Measurements from ENCODE around the gene ABHD3. TPM values are rescaled to one million over a fixed set of nuclear protein-coding genes. Genes with fewer than 3 reads are reported as not detected.
A peak's percentile ranks its signal among the peaks of the same experiment; 100 is the strongest.
"Not testable (repeated sequence)": the region's sequence is repeated elsewhere in the genome, so short reads cannot be mapped to it uniquely, and the experiment has no call there.

The ABHD3 gene
- total and polyA plus RNA-seq, 10 donors, result 23.8 to 34.8 (median 27.9) TPM

DNA sequence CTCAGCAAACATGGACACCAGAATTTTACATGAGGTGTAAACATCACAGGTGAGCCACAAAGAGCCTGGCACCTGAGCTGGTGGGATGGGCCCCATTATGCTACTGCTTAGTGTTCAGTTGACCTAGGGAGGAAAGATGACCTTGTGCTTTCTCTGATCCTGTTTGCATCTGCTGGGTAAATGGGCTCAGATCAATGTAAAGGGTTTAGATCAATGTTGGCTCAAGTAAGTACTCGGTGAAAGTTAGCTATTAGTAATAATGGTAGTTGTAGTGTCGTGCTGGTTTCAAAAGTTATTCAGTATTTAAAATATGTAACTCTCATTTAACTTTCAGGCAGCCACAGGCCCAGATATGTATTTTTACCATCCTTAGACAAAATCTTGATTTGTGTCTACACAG, 19.8 kb downstream of the ABHD3 start:
- H3K4me3 ChIP-seq, result no peak overlapping the region
- peaks cover 0 to 4% (median 3%) of the 10 kb centered on the region in 8 donors for H3K9me3 ChIP-seq
- 75 to 82% (median 79%) methylated on average over 2 of the region's 2 CpGs for WGBS, 5 donors
- intact Hi-C loops (cut with DNase I; ENCODE audit: low total_unique reads), result no loop called here
- H3K36me3 ChIP-seq, result peaks cover 0 to 19% (median 0%) of the 10 kb centered on the region in 6 donors
- TF ChIP-seq POLR2A (IDR thresholded peaks at IDR 0.05) (no peak), POLR2AphosphoS5 (IDR thresholded peaks at IDR 0.05) (no peak), CTCF (IDR thresholded peaks at IDR 0.05 in 8 of 11, conservative IDR thresholded peaks at IDR 0.05 in 3 of 11) (no peak)
- no peak for DNase-seq
- H3K27ac ChIP-seq, result peak overlapping the region in 4 of 8 donors; percentile 42 to 56 (median 48)
- H3K27me3 ChIP-seq (replicated peaks in 1 of 7), result no peaks in the 10 kb centered on the region
- H3K4me1 ChIP-seq, result peaks cover 9 to 54% (median 31%) of the 10 kb centered on the region in 6 donors

- Histone ChIP-seq H3K36me3 (peaks cover 0 to 15% (median 0%) of the 10 kb centered on the region in 6 donors), H3K4me3 (peak overlapping the region in 7 of 8 donors; percentile 15 to 70 (median 28)), H3K27me3 (replicated peaks in 1 of 7) (no peaks in the 10 kb centered on the region), H3K27ac (peak overlapping the region; percentile 43 to 91 (median 84)), H3K4me1 (peaks cover 9 to 62% (median 34%) of the 10 kb centered on the region in 6 donors), H3K9me3 (no peaks in the 10 kb centered on the region)
- no peak for DNase-seq
- TF ChIP-seq POLR2A (IDR thresholded peaks at IDR 0.05) (no peak), CTCF (IDR thresholded peaks at IDR 0.05 in 8 of 11, conservative IDR thresholded peaks at IDR 0.05 in 3 of 11) (no peak), POLR2AphosphoS5 (IDR thresholded peaks at IDR 0.05) (peak in 1 of 3 donors; percentile 20)
- 18 to 30% (median 22%) methylated on average over 11 of the region's 11 CpGs for WGBS, 5 donors
- intact Hi-C loops (cut with DNase I; ENCODE audit: low total_unique reads), result no loop called here
Observed at GRCh38 chr18:21682371-21683051, 22.1 kb downstream of the ABHD3 start.

DNA sequence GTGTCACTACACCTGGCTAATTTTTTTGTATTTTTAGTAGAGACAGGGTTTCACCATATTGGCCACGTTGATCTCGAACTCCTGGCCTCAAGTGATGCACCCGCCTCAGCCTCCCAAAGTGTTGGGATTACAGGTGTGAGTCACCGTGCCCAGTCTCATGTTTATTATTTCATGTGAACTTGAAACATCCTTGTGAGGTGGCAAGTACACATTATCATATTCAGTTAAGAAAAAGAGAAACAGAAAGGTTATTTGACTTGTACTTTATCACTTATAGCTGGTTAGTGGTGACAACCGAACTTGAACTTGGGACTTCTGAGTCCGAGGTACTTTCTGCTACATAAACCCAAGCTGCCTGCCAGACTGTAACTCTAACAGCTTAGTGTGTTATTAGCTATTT, 24.4 kb downstream of the ABHD3 start:
- H3K9me3 ChIP-seq, result no peaks in the 10 kb centered on the region
- peaks cover 0 to 40% (median 20%) of the 10 kb centered on the region in 6 donors for H3K4me1 ChIP-seq
- 92 to 98% (median 97%) methylated on average over 6 of the region's 6 CpGs for WGBS, 5 donors
- intact Hi-C loops (cut with DNase I; ENCODE audit: low total_unique reads), result no loop called here
- no peak overlapping the region for H3K27ac ChIP-seq
- H3K36me3 ChIP-seq, result peaks cover 0 to 30% (median 0%) of the 10 kb centered on the region in 6 donors
- DNase-seq, result no peak
- no peak overlapping the region for H3K4me3 ChIP-seq
- TF ChIP-seq POLR2A (IDR thresholded peaks at IDR 0.05), result no peak
- TF ChIP-seq CTCF (IDR thresholded peaks at IDR 0.05 in 8 of 11, conservative IDR thresholded peaks at IDR 0.05 in 3 of 11), result no peak
- no peak for TF ChIP-seq POLR2AphosphoS5 (IDR thresholded peaks at IDR 0.05)
- H3K27me3 ChIP-seq (replicated peaks in 1 of 7), result no peaks in the 10 kb centered on the region

DNA sequence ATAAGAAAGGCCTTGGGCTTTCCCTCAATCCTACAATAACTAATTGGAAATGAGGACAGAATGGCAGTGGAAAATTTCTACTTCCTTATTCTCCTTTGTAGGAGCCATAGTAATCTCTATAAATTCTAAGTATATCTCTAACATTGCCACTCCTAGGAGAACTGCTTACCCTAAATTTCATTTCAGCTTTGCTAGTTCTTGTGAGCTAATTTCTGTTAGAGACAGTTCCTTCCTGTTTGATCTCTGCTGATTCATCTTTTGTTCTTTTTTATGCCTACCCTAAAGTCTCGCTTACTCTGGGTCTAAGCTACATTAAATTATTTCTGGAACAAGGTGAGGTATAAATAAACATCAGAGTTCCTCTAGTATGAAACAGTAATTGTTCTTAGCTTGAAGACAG, 25.7 kb downstream of the ABHD3 start:
- Histone ChIP-seq H3K9me3 (no peaks in the 10 kb centered on the region), H3K27me3 (replicated peaks in 1 of 7) (no peaks in the 10 kb centered on the region), H3K36me3 (peaks cover 0 to 32% (median 0%) of the 10 kb centered on the region in 6 donors), H3K4me1 (peaks cover 0 to 30% (median 18%) of the 10 kb centered on the region in 6 donors), H3K27ac (peak overlapping the region in 2 of 8 donors; percentile 10 to 23), H3K4me3 (no peak overlapping the region)
- intact Hi-C loops (cut with DNase I; ENCODE audit: low total_unique reads), result no loop called here
- DNase-seq, result no peak
- TF ChIP-seq POLR2A (IDR thresholded peaks at IDR 0.05) (no peak), CTCF (IDR thresholded peaks at IDR 0.05 in 8 of 11, conservative IDR thresholded peaks at IDR 0.05 in 3 of 11) (no peak), POLR2AphosphoS5 (IDR thresholded peaks at IDR 0.05) (no peak)
- WGBS, 5 donors, result 31 to 45% (median 35%) methylated on average over 1 of the region's 1 CpG

- WGBS, 5 donors, result 81 to 97% (median 87%) methylated on average over 8 of the region's 8 CpGs
- H3K9me3 ChIP-seq; H3K27ac ChIP-seq; DNase-seq; intact Hi-C loops (cut with DNase I; ENCODE audit: low total_unique reads); H3K4me3 ChIP-seq; H3K4me1 ChIP-seq; H3K27me3 ChIP-seq (replicated peaks in 1 of 7): not testable (repeated sequence)
- peaks cover 0 to 56% (median 1%) of the 10 kb centered on the region in 6 donors for H3K36me3 ChIP-seq
Observed at GRCh38 chr18:21675354-21675753, 29.2 kb downstream of the ABHD3 start.

All from spleen (tissue), 11 donors.